NCI-H748 (cell line): ENCODE data around the gene COL4A2.

Experiments
- DNase-seq: peaks from one replicate; lab custom pipeline; 2025; ENCODE audit not compliant: unreplicated experiment; lab: John Stamatoyannopoulos, UW

COL4A2 gene

GRCh38 chr13:110397436-110398115, 90.5 kb downstream of the COL4A2 start:
- DNase-seq = no peak

DNA sequence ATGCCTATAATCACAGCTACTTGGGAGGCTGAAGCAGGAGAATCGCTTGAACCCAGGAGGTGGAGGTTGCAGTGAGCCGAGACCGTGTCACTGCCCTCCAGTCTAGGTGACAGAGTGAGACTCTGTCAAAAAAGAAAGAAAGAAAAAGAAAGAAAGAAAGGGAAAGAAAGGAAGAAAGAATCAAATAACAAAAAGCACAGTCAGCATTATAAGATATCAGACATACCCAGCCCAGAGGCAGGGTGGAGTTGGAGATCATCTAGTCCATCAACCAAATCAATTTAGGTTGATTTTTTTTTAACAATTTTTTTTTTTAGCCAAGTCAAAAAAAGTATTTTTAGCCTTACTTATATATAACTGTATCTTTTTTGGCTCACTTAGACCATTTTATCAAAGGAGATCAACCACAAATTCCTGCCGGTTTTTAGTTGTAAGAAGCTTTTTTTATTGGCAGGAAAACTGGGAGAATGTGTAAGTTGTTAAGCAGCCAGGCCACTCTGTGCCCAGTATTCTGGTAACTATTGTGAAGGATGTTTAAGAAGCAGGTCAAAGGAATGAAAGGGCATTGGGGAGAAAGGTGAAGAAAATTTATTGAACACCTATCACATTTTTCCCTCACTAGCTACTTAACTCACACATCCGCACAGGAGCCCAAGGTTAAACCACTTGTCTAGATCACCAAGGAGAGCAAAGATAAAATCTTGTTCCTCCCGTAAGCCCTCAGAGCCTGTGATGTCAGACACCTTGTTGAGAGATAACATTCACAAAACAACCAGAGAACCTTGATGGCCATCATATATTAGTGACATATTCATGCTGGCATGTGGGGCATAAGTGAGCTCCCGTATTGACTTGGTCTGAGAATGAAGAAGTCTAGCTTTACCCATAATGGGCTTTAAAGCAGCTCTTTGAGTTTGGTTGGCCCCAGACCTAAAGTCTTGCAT, 91.8 kb downstream of the COL4A2 start:
- no peak for DNase-seq

DNA sequence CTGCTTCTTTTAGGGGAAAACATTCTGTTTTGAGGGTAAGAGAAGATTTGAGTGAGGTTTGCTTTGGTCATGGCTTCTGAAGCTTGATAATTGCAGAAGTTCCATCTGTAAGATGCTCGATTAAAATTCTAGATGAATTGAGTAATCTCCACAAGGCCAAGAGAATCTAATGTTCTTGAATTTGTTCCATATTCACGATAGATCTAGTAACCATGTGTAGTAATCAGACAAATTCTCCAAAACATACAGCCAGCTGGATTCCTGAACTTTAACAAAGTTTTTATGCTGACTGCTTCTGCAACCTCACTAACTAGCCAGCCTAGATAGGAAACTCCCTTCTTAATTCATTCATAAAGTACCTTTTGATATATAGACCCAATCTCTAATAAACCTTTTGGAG, 92.7 kb downstream of the COL4A2 start:
- DNase-seq = no peak

GRCh38 chr13:110400786-110401533, 93.9 kb downstream of the COL4A2 start:
- no peak for DNase-seq

GRCh38 chr13:110402299-110403069, 95.4 kb downstream of the COL4A2 start:
- no peak for DNase-seq

DNA sequence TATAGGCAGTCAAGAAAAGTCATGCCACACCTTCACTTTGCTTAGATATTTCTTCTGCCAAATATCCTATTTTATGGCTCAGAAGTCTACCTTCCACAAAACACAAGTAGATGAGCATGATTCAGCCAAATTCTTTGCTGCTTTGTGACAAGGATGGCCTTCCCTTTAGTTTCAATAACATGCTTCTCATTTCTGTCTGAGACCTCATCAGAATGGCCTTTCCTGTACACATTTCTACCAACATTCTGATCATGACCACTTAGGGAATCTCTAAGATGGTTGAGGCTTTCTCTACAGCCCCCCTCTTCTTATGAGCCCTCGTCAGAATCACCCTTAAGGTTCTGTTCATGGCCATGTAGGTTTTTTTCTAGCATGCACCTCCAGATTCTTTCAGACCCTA, 96.2 kb downstream of the COL4A2 start:
- no peak for DNase-seq

DNA sequence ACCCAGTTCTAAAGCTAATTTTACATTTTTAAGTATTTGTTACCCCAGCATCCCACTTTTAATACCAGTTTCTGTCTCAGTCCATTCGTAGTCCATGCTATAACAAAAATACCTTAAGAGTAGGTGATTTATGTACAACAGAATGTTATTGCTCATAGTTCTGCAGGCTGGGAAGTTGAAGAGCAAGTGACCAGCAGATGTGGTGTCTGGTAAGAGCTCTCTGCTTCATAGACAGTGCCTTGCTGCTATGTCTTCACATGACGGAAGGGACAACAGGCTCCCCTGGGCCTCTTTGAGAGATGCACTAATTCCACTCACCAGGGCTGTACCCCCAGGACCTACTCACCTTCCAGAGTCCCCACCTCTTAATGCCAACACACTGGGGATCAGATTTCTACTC, 96.6 kb downstream of the COL4A2 start:
- no peak for DNase-seq

DNA sequence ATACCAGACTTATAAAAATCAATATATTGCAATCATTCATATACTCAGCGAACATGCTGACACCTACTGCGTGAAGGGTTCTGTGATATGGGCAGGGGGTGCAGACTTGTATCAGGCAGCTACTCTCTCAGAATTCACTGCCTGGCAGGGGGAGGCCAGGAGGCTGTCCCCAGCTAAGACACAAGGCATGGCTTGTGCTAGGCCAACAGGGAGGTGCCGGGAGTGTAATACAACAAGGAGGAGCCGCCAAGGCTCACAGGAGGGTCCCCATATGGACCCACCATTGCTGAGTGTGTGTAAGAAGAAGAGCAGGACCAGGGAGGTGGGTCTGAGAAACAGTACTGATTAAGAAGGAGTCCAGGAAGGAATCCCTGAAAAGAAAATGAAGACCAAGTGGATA, 97.2 kb downstream of the COL4A2 start:
- DNase-seq = no peak

DNA sequence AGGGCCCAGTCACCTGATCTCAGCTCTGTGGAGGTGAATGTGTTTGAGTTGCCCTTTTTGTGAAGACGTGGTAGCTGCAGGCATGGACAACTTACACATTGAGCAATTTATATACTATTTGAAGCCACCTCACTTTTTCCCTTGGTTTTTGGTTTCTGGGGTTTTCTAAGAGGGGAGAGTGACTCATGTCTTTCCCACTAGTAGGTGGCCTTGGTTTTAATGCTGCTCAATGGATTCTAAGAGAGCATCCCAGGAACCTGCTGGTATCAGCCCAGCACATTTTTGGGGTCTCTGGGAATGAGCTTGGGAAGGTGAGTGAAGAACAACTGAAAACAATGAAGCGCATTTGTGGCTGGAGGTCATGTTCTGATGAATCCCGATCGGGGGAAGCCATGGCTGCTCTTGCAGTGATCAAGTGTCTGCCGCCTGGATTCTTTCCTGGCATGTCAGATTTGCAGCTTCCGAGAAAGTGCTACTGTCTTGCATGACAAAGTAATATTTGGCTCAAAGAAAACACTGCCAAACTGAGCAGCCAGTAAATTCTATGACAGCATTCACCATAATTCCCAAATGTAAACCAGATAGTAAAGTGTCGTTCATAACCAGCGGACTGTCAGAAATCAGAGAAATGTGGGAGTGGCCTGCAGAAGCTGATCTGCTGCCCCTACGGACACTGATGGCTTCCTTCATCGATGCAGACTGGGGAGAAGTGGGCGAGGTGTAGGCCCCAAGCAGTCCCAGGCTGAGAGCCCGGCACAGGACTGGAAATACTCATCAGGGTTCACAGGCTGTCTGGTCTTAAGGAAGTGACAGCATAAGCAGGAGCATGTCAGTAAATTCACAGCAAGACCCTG, 98.7 kb downstream of the COL4A2 start:
- DNase-seq = no peak

- no peak for DNase-seq
Observed at GRCh38 chr13:110407021-110407420, 99.9 kb downstream of the COL4A2 start.

GRCh38 chr13:110407531-110407930, 100.4 kb downstream of the COL4A2 start:
- DNase-seq = no peak

GRCh38 chr13:110408286-110408685, 101.2 kb downstream of the COL4A2 start:
- DNase-seq = no peak

GRCh38 chr13:110409581-110409992, 102.5 kb downstream of the COL4A2 start:
- DNase-seq = no peak

DNA sequence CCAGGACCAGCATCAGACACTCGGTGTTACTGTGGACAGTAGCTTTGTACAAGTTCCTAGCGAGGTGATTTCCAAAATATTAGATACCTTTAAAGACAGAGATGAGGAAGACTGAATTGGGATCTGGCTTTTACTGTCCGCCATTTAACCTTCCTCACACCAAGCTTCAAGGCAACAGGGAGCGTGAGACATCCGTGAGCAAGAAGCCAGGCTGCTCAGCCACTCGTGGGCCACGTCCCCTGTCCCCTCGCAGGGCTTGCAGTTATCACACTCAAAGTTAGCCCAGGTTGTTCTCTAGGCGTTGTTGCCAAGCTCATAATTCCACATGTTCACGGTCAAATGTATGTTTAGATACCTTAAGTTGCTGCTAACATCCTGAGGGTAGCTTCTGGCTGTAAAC, 102.9 kb downstream of the COL4A2 start:
- no peak for DNase-seq

DNA sequence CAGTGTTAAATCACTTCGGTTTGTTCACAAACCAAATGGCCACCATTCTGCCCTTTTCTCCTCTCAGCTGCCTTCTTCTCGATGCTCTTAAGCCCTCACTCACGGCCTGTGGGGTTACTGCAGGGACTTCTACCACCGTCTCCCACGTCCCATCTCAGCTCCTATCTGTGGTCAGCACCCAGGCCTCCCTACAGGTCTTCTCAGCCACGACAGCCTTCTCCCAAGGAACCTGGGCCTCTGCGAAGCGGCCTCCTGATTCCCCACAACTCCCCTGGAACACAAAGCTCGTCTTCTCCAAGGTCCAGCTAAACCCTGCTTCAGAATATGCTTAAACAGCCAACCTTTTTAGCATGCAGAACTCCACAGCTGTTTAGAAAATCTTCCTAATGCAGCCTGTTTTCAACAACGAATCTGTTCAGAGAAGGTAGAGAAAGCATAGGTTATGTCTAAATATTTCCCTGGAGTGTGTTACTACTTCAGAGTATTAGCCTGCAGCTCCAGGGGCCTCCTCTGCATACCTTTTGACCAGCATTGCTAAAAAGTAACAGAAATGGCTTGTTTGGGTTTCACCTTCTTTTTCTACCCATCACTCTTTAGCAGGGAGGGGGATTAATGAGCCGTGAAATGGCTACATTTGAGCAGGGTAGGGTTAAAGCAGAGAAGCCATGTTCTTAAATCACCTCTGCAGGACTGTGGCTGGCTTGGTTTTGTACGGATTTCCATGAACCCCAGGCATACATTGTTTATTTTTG, 104.0 kb downstream of the COL4A2 start:
- no peak for DNase-seq

DNA sequence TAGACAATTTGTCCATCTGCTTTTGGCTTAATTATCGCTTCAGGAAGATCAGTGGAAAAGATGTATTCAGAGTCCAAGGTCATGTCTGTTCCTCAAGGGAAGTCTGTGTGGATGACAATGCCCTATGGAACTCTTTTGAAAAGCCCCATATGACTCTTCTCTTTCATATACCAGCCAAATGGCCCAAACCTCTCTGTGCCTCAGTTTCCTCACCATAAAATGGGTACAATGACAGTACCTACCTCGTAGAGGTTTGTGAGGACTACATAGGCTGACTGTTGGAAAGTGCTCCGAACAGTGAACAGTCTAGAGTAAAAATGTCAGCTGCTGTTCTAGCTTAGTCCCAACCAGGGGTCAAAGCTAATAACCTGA, 104.6 kb downstream of the COL4A2 start:
- no peak for DNase-seq

DNA sequence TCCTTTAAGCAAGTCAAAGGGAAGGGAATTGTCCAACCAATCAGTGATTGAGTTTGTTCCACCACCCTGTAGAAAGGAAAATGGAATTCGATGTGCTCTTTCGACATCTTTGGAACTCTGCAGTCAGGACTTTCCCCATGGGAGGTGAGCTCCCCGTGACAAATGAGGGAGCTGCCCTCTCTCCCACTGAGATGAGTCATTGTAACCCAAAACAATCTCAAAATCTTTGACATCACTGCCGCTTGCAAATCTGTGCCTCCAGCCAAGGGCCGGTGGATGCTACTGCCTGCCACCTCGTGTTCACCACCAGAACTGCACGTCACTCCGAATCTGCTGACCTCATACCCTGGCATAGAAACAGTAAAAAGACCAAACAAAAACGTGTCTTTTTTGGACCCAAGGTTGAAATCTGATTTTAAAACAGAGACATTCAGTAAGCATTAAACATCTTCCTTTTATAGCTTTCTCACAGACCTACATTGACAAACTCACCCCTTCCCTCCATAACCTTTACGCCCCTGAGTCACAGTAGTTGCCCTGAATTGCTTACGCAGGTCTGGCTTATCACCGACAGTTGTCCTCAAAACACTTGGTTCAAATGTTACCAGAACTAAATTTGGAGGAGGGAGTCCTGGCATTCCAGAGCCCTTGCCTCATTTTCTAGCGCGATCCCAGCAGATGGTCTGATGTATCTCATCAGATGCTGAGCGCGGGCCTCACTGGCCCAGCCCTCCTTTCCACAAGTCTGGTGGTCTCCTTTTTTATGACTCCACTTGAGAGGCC, 105.2 kb downstream of the COL4A2 start:
- DNase-seq = peak; percentile 57

- no peak for DNase-seq
Observed at GRCh38 chr13:110413016-110413675, 106.1 kb downstream of the COL4A2 start.
